Renal cortex interstitium (tissue), 15 donors: ENCODE results near the gene CHST1. TPM values are rescaled to one million over a fixed set of nuclear protein-coding genes. Genes with fewer than 3 reads are reported as not detected.
A peak's percentile ranks its signal among the peaks of the same experiment; 100 is the strongest.

Experiments used
- DNase-seq, 11 donors: peaks; one replicate each; pipeline ENCODE4 v3.0.0-alpha.2; 2013; ENCODE audit warnings: low read depth in 9 of 11, low spot score in 4 of 11; ENCODE audit errors: extremely low read depth in 1 of 11
- long read RNA-seq, 16 experiments: transcript quantifications; one replicate each; lab custom pipeline, GENCODE V29; 2026
- polyA plus RNA-seq, 3 donors: library from polyadenylated mRNA; unstranded; fragments of 120-200 nt; gene quantifications; one replicate each; pipeline ENCODE4 v1.2.1, GENCODE V29; 2013; ENCODE audit not compliant: insufficient read length in 3 of 3

Gene CHST1, protein sequence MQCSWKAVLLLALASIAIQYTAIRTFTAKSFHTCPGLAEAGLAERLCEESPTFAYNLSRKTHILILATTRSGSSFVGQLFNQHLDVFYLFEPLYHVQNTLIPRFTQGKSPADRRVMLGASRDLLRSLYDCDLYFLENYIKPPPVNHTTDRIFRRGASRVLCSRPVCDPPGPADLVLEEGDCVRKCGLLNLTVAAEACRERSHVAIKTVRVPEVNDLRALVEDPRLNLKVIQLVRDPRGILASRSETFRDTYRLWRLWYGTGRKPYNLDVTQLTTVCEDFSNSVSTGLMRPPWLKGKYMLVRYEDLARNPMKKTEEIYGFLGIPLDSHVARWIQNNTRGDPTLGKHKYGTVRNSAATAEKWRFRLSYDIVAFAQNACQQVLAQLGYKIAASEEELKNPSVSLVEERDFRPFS
- 10 to 100 TPM in 2 of 3 donors, 1 to 10 TPM in 1; 8.7 to 13.6 (median 12.2) TPM for polyA plus RNA-seq
- long read RNA-seq, donor 1, partial matches to known transcripts = 0 of 4 reads
- long read RNA-seq, donor 1, other reads (novel, unspliced or antisense) = 0 of 4 reads
- long read RNA-seq, donor 2, transcript CHST1-201 (4 exons, 2,718 nt) = major isoform, 5 of 6 reads
- long read RNA-seq, donor 2, partial matches to known transcripts = 0 of 6 reads
- long read RNA-seq, donor 2, other reads (novel, unspliced or antisense) = 0 of 6 reads
- long read RNA-seq, donor 3, transcript CHST1-201 (4 exons, 2,718 nt) = major isoform, 5 of 5 reads
- long read RNA-seq, donor 3, partial matches to known transcripts = 0 of 5 reads
- long read RNA-seq, donor 3, other reads (novel, unspliced or antisense) = 0 of 5 reads
- long read RNA-seq, donor 4 = 0 reads
- long read RNA-seq, donor 5 = 0 reads
- long read RNA-seq, donor 6, partial matches to known transcripts = 0 of 2 reads
- long read RNA-seq, donor 6, other reads (novel, unspliced or antisense) = 0 of 2 reads
- long read RNA-seq, donor 7, partial matches to known transcripts = 0 of 1 reads
- long read RNA-seq, donor 7, other reads (novel, unspliced or antisense) = 0 of 1 reads
- long read RNA-seq, donor 8, transcript CHST1-201 (4 exons, 2,718 nt) = major isoform, 5 of 7 reads
- long read RNA-seq, donor 8, partial matches to known transcripts = 0 of 7 reads
- long read RNA-seq, donor 8, other reads (novel, unspliced or antisense) = 0 of 7 reads
- long read RNA-seq, donor 9, partial matches to known transcripts = 0 of 4 reads
- long read RNA-seq, donor 9, other reads (novel, unspliced or antisense) = 0 of 4 reads
- long read RNA-seq, donor 10, transcript CHST1-201 (4 exons, 2,718 nt) = major isoform, 6 of 6 reads
- long read RNA-seq, donor 10, partial matches to known transcripts = 0 of 6 reads
- long read RNA-seq, donor 10, other reads (novel, unspliced or antisense) = 0 of 6 reads
- long read RNA-seq, donor 11, partial matches to known transcripts = 0 of 1 reads
- long read RNA-seq, donor 11, other reads (novel, unspliced or antisense) = 0 of 1 reads
- long read RNA-seq, donor 12, partial matches to known transcripts = 0 of 1 reads
- long read RNA-seq, donor 12, other reads (novel, unspliced or antisense) = 0 of 1 reads
- long read RNA-seq, donor 13 = 0 reads
- long read RNA-seq, donor 14, partial matches to known transcripts = 0 of 1 reads
- long read RNA-seq, donor 14, other reads (novel, unspliced or antisense) = 0 of 1 reads
- long read RNA-seq, donor 15, partial matches to known transcripts = 0 of 1 reads
- long read RNA-seq, donor 15, other reads (novel, unspliced or antisense) = 0 of 1 reads
- long read RNA-seq, donor 16, transcript CHST1-201 (4 exons, 2,718 nt) = major isoform, 10 of 13 reads
- long read RNA-seq, donor 16, partial matches to known transcripts = 0 of 13 reads
- long read RNA-seq, donor 16, other reads (novel, unspliced or antisense) = 0 of 13 reads

DNA sequence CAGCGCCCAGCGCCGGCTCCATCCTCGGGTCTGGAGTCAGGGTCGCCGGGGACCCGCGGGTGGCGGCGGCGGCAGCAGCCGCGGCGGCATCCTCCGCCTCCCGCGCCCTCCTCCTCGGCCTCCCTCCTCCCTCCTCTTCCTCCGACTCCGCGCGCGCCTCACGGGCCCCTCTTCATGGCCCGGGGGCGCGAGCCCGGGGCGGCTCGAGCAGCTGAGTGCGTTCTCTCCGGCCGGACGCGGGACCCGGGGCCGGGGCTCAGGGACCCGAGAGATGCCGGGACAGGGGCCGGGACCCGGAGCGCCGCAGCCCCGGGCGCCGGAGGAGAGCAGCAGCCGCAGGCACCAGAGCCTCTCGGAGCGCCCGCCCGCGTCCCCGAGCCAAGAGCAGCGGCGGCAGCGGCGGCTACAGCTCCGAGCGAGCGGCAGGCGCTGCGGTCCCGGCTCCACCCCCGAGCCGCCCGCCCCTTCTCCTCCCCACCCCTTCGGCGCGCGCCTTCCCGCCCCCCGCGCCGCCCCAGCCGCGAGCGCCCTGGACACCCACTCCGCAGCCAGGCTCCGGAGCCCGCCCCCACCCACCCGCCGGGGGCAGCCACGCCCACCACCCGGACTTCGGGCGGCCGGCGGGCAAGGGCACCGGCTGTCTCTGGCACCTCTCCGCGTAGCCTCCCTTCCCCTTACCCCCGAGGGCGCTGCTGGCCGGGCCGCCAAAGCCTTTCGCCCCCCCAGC, at the start of gene CHST1:
CHST1 (minus strand) TSS at position 417 of the 727 bp plus-strand sequence. CDS start 14,699 bp downstream, outside the sequence.
- DNase-seq = no peak

GRCh38 chr11:45713573-45713972, 48.2 kb upstream of the CHST1 start:
- no peak for DNase-seq

GRCh38 chr11:45710561-45710960, 45.1 kb upstream of the CHST1 start:
- no peak for DNase-seq

DNA sequence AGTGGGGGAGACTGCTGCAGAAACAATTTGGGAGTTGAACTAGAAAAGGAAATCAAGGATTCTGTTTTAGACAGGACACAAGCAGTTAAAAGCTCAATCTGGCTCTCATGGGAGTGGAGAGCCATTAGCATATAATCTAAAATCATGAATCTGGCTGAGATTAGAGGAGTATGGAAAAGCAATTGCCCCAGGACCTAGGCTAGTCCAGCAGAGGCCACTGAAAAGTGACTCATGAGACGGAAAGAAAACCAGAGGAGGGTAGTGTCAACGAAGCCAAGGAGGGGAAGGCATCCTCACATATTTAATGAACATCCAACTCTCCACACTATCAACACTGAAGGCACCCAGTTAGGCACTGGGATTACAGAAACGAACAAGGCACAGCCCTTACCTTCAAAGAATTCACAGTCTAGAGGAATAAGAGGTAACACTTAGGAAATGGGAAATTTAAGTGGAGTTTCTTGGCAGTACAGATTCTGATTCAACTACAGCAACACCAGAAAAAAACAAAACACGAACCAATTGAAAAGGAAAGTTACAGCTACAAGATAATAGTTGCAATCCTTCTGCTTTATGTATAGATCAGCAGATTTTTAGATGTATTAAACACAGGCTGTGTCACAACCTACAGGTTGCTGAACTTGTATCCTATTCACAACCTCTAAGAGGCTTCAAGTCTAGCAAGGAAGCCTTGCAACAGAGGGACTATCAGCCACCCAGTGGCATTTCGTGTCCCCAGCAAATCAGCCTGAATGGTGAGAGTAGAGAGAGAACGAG, 43.7 kb upstream of the CHST1 start:
- no peak for DNase-seq

DNA sequence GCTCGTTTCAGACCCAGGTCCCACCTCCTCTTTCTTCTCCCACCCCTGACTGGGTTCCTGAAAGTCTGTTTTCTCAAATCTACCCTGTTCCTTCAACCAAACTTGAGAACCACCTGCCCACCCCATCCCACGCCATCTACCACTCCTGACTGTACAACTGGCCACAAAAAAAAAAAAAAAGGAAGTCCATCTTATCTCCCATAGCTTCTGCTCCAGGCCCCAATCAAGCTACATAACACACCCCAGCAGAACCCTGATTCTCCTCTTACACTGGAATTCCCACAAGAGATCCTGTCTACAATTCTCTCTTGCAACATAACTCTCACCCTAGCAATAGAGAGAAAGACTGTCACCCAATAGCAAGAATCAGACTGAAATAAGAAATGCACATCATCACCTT, 39.2 kb upstream of the CHST1 start:
- DNase-seq = no peak

GRCh38 chr11:45704133-45704532, 38.7 kb upstream of the CHST1 start:
- no peak for DNase-seq

DNA sequence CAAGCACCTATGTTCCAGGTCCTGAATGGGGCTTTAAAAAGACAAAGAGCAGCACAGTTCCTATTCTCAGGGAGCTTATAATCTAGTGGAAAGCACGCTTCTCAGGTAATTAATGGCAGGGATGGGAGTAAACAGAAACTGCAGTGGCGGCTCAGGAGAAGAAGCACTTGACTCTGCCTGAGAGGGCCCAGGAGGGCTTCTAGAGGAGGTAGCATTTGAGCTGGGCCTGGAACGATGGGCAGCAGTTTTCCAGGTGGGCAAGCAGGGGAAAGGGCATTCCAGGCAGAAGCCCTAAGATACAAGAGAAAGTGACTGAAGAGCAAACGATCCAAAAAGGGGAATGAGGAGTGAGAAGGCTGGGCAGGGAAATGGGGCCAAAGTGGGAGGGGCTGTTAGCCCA, 37.1 kb upstream of the CHST1 start:
- DNase-seq = no peak

GRCh38 chr11:45698777-45699497, 33.5 kb upstream of the CHST1 start:
- DNase-seq = no peak

DNA sequence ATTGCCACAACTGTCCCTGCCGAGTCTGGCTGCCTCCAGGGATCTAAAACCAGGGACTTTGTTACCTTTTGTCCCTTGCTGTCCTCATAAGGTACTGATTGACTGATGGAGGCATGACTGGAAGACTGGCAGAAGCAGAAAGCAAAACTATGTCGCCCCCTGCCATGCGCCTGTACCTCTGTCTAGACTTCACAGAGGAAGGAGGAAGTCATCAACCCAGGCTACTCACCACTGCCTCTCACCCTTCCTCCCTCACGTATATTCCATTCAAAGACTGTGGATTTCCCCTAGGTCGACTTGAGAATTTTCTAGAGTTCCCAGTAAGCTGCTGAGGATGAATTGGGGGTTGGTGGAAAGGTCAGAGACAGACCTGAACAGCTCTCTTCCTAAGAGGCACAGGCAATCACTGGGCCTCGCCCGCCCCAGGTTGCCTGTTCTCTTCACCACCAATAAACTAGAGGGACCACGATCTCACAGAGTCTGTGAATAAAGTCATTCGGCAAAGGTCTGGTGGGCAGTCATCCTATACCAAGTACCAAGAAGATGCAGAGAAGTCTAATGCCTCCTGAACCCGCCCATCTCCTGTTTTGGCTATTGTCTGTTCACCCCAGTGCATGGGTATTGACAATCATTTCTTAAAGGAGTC, 27.5 kb upstream of the CHST1 start:
- DNase-seq = no peak

GRCh38 chr11:45688472-45689033, 23.1 kb upstream of the CHST1 start:
- DNase-seq = no peak

GRCh38 chr11:45687836-45688235, 22.4 kb upstream of the CHST1 start:
- DNase-seq = no peak

DNA sequence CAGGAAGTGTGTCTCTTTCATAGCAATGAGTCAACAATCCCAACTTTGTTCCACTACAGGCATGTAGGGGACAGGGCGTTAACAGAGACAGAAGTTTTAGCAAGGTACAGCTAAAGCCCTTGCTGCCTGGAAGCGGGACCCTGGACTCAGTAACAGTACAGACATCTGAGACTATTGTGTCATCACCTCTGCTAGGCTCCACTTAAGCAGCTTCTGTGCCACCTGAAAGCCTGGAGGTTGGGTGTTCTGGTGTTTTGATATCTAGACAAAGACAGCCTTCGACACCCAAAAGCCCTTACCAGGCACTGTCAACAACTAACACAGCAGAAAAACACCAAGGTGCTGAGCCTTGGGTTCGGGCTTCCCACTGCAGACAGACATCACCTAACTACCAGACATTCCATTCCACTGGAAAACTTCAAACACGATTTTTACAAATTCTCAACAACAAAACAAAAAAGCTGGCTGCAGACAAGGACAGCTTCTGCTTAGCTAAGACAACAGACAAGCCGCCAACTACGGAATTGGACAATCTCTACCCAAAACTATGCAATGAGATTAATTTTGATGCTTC, 20.6 kb upstream of the CHST1 start:
- DNase-seq = no peak

- no peak for DNase-seq
Observed at GRCh38 chr11:45684440-45684839, 19.0 kb upstream of the CHST1 start.

- peak in 1 of 11 donors; percentile 62 for DNase-seq
Observed at GRCh38 chr11:45683271-45684058, 18.0 kb upstream of the CHST1 start.
